Left lung (tissue), 10 donors: ENCODE data around the gene MCM10. TPM values are rescaled to one million over a fixed set of nuclear protein-coding genes. Genes with fewer than 3 reads are reported as not detected.

ENCODE experiments used
- ATAC-seq: fragments of 200-7000 bp; cut with Tn5 transposase; one replicate; pipeline ENCODE4 v1.9.1; 2020; ENCODE audit warnings: moderate library complexity
- DNase-seq, 4 donors: peaks; one replicate each; pipeline ENCODE4 v3.0.0-alpha.2; 2013 to 2020
- H3K27ac ChIP-seq, 2 donors: fragments of 200-600 bp; sonication (generic) in 1 of 2; one replicate each; pipeline versions ENCODE4 v1.5.0 to v1.8.0; 2020 to 2021
- H3K27me3 ChIP-seq, 2 donors: fragments of 200-600 bp; sonication (generic) in 1 of 2; one replicate each; pipeline versions ENCODE4 v1.5.0 to v1.8.0; 2020 to 2021
- H3K36me3 ChIP-seq, 2 donors: fragments of 200-600 bp; sonication (generic) in 1 of 2; one replicate each; pipeline versions ENCODE4 v1.5.0 to v1.8.0; 2020 to 2021
- H3K4me1 ChIP-seq, 2 donors: fragments of 200-600 bp; one replicate each; pipeline ENCODE4 v1.8.0; 2021
- H3K4me3 ChIP-seq, 2 donors: fragments of 200-600 bp; sonication (generic) in 1 of 2; one replicate each; pipeline versions ENCODE4 v1.5.0 to v1.8.0; 2020 to 2021; ENCODE audit warnings: mild to moderate bottlenecking in 1 of 2
- H3K9me3 ChIP-seq, 2 donors: fragments of 200-600 bp; sonication (generic) in 1 of 2; one replicate each; pipeline versions ENCODE4 v1.5.0 to v1.8.0; 2020 to 2021
- CTCF ChIP-seq, 2 donors: fragments of 200-600 bp; sonication (generic) in 1 of 2; IDR thresholded peaks; one replicate each; pipeline versions ENCODE4 v1.5.0 to v1.8.0; 2021; ENCODE audit warnings: antibody characterized with exemption in 2 of 2
- intact Hi-C, 2 donors: fragments of 100-400 bp; cut with DNase I; formaldehyde crosslinking; loops; one replicate each; pipeline versions ENCODE4 v1.11.2 to v1.14.2; 2022
- polyA plus RNA-seq, 6 donors: library from polyadenylated mRNA; unstranded; fragments of 120-200 nt; gene quantifications; one replicate each; pipeline ENCODE4 v1.2.1, GENCODE V29; 2013; ENCODE audit not compliant: insufficient read length in 6 of 6
- total RNA-seq, 2 donors: library from RNA; stranded (reverse); fragmentation: NEBNext Ultra II Directional; extraction: Animal tissue kit (Norgen Biotek cat#: 25700); gene quantifications; one replicate each; pipeline ENCODE4 v1.2.1, GENCODE V29; 2021
- donor health status: DM: no; HTN: yes; CAD: no.
- donor health status: DM: no; HTN: no; CAD: no.

The MCM10 gene
- total and polyA plus RNA-seq, 8 donors: 4.2 to 13.1 (median 9.2) TPM

- Histone ChIP-seq H3K4me1 (no peaks in the 10 kb centered on the region), H3K4me3 (no peak overlapping the region), H3K36me3 (no peaks in the 10 kb centered on the region), H3K27me3 (no peaks in the 10 kb centered on the region), H3K9me3 (no peaks in the 10 kb centered on the region), H3K27ac (no peak overlapping the region)
- ATAC-seq (no peak), DNase-seq (no peak)
- TF ChIP-seq CTCF (IDR thresholded peaks at IDR 0.05): no peak
- intact Hi-C loops: no loop called here
Observed at GRCh38 chr10:13193637-13194036, 32.3 kb downstream of the MCM10 start.

- DNase-seq (no peak), ATAC-seq (no peak)
- H3K4me1 ChIP-seq: no peaks in the 10 kb centered on the region
- no peak for TF ChIP-seq CTCF (IDR thresholded peaks at IDR 0.05)
- intact Hi-C loops: no loop called here
- peaks cover 0 to 6% of the 10 kb centered on the region in 2 donors for H3K36me3 ChIP-seq
- H3K27ac ChIP-seq: no peak overlapping the region
- no peaks in the 10 kb centered on the region for H3K27me3 ChIP-seq
- H3K4me3 ChIP-seq: no peak overlapping the region
- no peaks in the 10 kb centered on the region for H3K9me3 ChIP-seq
Observed at GRCh38 chr10:13195016-13195415, 33.7 kb downstream of the MCM10 start.

GRCh38 chr10:13201132-13201531, 39.8 kb downstream of the MCM10 start:
- Histone ChIP-seq H3K36me3 (peaks cover 0 to 10% of the 10 kb centered on the region in 2 donors), H3K4me1 (no peaks in the 10 kb centered on the region), H3K27me3 (no peaks in the 10 kb centered on the region), H3K27ac (no peak overlapping the region), H3K9me3 (no peaks in the 10 kb centered on the region), H3K4me3 (no peak overlapping the region)
- ATAC-seq (no peak), DNase-seq (no peak)
- intact Hi-C loops: no loop called here
- TF ChIP-seq CTCF (IDR thresholded peaks at IDR 0.05): no peak

- Histone ChIP-seq H3K27me3 (no peaks in the 10 kb centered on the region), H3K4me3 (no peak overlapping the region), H3K27ac (no peak overlapping the region), H3K36me3 (peaks cover 0 to 4% of the 10 kb centered on the region in 2 donors), H3K9me3 (no peaks in the 10 kb centered on the region), H3K4me1 (no peaks in the 10 kb centered on the region)
- DNase-seq (no peak), ATAC-seq (no peak)
- no peak for TF ChIP-seq CTCF (IDR thresholded peaks at IDR 0.05)
- intact Hi-C loops: no loop called here
Observed at GRCh38 chr10:13206091-13206490, 44.7 kb downstream of the MCM10 start.

- Histone ChIP-seq H3K4me3 (no peak overlapping the region), H3K27ac (no peak overlapping the region), H3K9me3 (no peaks in the 10 kb centered on the region), H3K36me3 (peaks cover 0 to 4% of the 10 kb centered on the region in 2 donors), H3K4me1 (no peaks in the 10 kb centered on the region), H3K27me3 (no peaks in the 10 kb centered on the region)
- ATAC-seq: peak; percentile 50
- intact Hi-C loops: no loop called here
- DNase-seq: peak in 2 of 4 donors; percentile 24 to 53
- TF ChIP-seq CTCF (IDR thresholded peaks at IDR 0.05): peak; percentile 32 to 38
Observed at GRCh38 chr10:13206546-13207443, 45.4 kb downstream of the MCM10 start.
